ENCODE measurements around the gene NEMP1. TPM values are rescaled to one million over a fixed set of nuclear protein-coding genes. Genes with fewer than 3 reads are reported as not detected.

NEMP1 gene
- total RNA-seq, 2 donors from 2014 or later = 8.8 to 12.4 TPM

DNA sequence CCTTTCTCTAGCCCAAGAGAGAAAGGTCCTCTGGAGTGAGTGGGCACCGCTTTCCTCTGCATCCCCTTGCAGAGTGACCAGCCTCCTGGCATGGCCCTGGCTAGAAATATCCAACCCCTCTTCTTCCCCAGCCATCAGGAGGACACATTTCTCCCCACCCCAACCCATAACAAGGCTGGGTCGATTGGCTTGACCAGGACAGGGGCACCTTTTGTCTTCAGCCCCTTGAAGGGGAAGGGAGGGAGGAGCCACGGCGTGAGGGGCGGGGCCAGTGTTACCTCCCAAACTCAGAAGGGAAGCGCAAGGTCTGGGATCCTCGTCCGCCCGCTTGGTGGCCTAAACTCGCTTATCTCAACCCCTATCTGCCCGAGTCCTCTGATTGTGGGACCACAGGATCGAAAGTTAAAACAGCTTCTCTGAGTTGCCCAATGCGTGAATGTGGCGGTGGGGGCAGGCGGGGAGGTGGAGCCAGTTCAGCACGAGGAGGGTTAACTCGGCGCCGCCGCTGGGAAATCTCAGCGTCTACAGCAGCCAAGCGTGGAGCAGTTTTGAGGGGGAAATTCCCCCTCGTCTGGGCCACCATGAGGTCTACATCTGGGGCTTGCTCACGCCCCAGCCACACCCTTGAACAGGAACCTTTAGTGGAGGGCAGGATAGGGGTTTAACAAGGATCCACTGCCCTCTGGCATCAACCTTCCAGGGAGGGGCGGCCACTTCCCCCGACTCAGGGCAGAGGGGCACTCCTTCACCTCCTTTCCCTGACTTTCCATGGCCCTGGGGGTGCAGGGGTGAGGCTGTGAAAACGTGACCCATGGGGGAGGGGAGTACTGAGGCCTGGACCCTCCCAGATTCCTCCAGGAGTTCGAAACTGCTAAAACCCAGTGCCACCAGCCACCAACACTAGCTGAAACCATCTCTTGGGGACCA, 31.8 kb upstream of the NEMP1 start:
- intact Hi-C loops (cut with DNase I) = loop anchor here (5.0 to 10.0 kb wide), 2 partner anchors 43 to 46 kb away; no protein-coding TSS in a partner anchor
- no peak for DNase-seq (ENCODE audit: low spot score)

DNA sequence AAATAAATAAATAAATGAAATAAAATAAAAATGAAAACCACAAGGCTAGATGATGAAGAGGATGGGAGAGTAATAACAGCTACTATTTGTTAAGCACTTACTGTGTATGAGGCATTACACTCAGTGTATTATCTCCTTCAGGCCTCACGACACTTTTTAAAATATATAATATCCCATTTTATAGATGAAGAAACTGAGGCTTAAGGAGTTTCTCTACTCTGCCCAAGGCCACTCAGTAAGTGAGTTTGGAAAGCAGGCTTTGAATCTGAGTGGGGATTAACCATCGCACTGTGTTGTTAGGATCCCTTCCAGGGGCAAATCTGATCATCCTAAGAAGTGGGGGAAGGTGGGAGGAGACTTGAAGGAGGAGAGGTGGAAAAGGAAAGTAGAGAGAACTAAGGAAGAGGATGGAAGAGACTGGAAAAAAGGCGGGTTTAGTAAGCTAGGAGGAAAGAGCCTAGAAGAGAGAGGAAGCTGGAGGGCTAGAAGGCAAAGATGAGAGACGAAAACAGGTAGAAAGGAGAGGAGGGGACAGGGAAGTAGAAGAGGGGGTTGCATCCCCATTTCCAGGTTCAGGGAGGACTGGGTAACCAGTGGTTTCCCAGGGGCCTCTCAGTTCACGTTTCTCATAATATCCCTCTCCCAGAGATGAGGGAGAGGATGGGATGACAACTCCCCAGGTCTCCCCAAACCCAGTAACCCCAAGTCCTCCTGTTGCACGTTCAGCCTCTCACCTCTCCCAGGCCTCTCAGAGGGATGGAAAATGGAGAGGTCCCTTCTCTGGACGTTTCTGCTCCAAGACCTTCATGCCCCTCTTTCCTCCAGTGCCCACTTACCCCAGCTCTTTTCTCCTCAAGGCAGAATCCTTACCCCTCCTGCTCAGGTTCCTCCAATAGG, 30.9 kb upstream of the NEMP1 start:
- intact Hi-C loops (cut with DNase I) = loop anchor here (5.0 to 10.0 kb wide), 2 partner anchors 42 to 45 kb away; no protein-coding TSS in a partner anchor
- DNase-seq (ENCODE audit: low spot score) = peak; percentile 0

DNA sequence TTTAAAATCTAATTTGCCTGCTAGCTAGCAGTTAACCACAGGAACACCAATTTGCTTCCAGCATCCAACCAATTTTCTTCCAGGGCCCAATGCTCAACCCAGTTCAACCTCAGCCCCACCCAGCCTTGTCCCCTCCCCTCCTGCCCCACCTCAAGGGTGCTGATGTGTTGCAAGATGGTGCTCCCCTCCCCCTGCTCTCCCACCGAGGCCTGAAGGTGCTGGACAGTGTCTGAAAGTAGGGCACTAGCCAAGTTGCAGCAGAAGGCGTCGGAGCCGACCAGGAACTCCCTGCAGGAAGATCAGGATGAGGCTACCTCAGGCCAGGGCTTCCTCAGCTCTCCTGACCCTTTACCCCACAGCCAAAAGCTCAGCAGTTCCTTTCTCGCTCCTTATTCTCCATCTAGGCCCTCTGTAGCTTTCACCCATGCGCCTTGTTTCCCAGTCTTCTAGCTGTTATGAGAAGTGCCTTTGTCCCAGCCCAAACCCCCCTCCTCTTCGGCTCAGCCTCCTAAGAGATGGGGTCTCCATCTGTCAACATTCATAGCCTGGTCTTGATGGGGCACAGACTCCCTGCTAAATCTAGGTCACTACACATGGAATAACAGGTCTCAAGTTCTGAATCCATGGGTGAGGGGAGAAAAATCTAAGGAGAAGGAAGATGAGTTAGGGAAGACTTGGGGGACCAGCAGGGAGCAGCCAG, 29.0 kb upstream of the NEMP1 start:
- intact Hi-C loops (cut with DNase I) = no loop called here

DNA sequence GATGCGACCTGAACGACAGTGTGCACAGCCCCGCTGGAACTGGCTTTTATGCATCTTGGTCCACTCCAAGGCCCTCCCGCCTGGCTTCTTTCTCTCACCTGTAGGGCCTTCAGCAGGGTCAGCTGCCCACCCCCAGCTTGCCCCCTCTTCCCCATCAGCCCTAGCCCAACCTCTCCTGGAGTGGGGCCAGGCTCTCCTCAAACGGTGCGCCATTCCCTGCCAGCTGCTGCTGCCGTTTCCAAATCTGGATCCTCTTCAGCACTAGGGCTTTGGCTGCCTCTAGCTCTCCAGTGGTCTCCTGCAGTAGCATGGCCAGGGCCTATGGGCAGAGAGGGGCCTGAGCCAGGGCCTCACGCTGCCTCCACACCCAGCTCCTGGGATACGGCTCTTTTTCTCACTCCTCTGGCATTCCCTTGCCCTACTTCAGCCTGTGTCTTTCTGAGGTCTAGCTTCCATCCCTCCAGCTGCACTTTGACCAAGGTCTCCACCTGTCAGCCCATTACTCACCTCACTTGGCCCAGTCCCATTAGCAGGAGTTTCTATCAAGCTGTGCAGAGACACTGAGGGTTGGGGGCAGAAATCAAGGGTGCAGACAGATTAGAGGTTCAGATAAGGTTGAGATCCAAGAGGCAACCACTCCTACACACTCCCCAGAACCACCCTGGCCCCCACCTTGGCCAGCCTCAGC, 27.6 kb upstream of the NEMP1 start:
- peak; percentile 66 for DNase-seq (ENCODE audit: low spot score)
- intact Hi-C loops (cut with DNase I) = no loop called here

More for the DNA sequence above, 29.0 kb upstream of the NEMP1 start:
- peak; percentile 58 for DNase-seq (ENCODE audit: low spot score)

DNA sequence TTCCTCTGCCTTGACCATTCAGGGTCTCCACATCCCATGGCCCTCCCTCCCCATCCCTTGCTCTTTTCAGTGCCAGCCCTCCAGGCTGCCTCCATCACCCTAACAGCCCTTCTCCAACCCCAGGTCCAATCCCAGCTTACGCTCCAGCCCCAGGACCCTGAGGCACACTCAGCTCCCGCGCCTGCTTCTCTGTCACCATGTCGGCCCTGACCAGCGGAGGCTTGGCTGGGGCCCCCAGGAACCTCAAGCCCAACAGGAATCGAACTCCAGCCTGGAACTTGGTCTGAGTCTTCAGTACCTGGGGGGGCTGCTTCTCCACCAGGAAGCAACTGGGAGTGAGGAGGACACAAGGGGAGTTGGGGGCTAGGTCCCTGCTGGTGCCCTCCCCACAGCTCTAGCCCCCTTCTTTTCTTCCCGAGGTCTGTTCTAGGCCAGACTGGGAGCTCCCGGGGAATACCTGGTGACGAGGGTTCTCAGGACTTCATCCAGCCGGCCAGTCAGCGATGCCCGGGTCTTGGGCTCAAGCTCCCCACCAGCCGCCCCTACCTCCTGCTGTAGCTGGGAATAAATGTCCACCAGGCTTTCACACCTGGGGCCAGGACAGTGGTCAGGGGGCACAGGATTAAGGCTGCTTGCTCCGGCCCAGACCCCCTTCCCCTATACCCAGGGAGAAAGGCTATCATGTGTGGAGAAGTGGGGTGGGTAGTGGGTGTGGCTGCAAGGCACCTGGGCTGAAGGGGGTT, 26.6 kb upstream of the NEMP1 start:
- intact Hi-C loops (cut with DNase I) = no loop called here
- peak; percentile 64 for DNase-seq (ENCODE audit: low spot score)

DNA sequence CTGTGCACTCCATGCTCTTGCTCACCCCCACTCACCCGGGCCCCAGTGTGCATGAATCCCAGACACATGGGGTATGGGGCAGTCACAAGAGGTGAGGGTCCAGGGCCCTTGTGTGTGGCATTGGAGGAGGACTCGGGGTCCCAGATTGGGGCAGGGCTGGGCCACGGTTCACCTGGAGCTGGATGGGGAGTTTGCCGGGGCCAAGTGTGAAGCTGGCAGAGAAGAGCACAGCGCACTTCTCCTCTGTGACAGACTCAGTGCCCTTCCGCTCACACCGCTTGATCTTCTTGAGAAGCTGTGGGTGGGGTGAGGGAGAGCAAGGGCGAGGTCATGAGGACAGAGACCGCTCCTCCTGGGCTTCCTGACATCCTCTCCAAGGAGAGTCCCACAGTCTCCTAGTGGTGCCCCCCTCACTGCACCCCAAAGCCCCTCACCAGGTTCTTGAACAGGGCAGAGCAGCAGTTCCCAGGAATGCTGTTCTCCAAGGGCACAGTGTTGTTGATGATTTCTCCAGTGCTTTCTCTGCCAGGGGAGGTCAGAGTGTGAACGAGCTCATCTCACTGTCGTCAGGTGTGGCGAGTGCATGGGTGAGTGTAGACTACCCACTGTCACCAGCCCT, 25.8 kb upstream of the NEMP1 start:
- intact Hi-C loops (cut with DNase I) = no loop called here
- peak; percentile 70 for DNase-seq (ENCODE audit: low spot score)

DNA sequence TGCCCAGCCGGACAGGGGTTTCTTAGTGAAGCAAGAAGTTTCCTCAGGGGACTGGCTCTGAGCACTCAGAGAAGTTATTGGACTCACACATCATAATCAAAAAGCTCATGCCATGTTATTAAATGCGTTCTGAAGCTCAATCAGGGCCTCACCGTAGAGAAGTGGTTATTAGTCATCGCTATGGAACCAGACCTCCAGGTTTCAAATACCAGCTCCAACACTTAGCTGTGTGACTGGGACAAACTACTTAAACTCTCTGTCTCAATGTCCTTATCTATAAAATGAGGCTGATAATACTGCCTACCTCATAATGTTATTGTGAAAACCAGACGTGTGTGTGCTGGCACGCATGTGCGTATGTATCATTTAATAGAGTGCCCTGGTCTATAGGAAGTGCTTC, 25.3 kb upstream of the NEMP1 start:
- intact Hi-C loops (cut with DNase I) = no loop called here
- no peak for DNase-seq (ENCODE audit: low spot score)

DNA sequence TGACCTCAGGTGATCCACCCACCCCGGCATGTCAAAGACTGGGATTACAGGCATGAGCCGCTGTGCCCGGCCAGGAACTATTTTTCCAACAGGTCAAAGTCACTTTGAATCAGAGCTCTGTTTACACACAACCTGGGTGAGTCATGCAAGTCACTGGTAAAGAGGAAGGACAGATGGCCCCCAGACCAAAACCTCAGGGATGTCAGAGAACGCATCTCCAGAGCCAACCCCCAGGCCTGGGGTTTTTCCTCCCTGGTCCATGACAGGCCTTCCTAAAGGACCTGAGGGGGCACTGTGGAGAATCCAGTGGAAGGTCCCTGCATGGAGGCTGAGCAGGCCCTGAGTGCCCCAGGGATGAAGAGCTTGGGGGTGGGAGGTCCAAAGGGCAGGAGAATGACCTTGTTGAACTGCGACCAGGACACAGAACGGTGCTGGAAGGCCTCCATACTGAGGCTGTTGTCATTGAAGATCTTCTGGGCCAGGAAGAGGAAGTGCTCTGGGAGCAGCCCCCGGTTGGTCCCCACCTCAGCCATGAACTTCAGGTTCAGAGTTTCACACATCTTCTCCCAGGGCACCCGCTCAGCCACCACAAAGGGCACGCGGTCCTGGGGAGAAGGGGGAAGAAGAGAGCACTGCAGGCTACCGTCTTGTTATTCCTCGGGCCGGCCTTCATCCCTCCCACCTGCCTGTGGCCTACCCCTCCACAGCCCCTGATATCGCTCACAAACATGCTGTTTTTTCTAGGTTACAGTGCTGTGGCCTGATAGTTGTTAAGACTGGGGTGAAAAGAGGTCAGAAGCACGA, 23.5 kb upstream of the NEMP1 start:
- intact Hi-C loops (cut with DNase I) = no loop called here
- peak; percentile 76 for DNase-seq (ENCODE audit: low spot score)

DNA sequence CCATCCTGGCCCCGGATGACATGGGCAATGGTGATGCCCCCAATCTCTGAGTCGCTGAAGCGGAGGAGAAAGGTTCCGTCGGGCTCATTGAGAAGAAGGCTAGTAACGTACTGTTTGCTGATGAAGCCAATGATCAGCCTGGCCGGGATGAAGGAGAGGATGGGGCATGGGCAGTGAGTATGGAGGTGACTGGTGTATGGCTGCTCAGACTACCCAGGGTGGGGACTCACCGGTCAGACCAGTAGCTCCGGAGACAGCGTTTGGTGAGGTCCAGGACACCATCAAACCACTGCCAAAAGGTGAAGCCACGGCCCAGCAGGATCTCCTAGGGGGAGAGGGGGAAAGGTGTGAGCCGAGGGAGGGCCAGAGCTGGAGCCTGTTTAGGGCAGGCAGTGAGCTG, 21.2 kb upstream of the NEMP1 start:
- intact Hi-C loops (cut with DNase I) = no loop called here
- DNase-seq (ENCODE audit: low spot score) = peak; percentile 23

DNA sequence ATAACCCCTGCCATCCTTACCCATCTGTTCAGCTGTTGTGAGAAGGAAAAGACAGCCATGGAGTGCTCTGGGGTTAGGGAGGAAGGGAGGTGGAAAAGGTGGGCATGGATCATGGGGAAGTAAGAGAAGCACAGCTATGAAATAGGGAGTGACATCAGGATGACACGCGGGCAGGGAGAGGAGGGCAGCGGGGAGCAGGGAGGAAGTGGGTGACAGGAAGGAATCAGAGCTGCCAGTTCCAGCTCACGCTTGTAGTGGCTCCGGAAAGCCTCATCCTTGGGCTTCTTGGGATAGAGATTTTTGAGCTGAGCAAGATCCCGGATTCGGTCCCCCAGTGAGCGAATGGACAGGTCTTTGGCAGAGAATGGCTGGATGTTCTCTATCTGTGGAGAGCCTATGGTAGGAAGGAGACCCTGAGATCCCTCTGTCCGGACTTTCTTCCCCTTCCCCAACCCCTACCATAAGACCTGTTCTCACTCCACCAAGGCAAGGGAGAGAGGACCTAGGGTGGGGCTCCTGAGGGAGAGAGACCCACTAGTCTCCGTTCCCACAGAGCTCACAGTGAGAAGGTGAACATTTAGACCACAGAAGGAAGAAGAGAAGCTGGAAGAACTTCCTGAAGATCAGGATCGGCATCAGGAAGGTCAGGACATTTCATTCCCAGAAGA, 20.6 kb upstream of the NEMP1 start:
- DNase-seq (ENCODE audit: low spot score) = peak; percentile 29
- intact Hi-C loops (cut with DNase I) = no loop called here

DNA sequence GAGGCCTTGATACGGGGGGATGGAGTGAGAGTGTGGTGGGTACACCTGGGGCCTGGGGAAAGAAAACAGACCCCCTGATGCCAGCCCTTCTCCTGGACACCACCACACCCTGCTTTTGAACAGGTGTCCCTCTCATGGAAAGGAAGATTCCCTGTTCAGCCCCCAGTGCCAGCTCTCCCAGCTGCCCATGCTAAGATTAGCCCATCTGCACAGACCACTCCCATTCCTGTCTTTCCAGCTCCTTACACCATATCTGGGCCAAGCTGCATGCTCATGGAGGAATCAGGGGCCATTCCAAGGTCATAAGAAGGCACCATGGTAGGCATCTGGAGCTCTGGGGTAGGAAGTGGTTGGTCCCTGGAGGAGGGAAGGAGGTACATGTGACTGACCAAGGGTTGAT, 20.0 kb upstream of the NEMP1 start:
- DNase-seq (ENCODE audit: low spot score) = peak; percentile 48
- intact Hi-C loops (cut with DNase I) = no loop called here

DNA sequence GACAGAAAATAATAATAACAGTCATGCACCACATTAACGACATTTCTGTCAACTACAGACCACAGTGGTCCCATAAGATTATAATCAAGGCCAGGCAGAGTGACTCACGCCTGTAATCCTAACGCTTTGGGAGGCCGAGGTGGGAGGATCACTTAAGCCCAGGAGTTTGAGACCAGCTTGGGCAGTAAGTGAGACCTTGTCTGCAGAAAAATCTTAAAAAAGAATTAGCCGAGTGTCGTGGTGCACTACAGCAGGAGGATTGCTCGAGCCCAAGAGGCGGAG, 18.9 kb upstream of the NEMP1 start:
- intact Hi-C loops (cut with DNase I) = no loop called here
- peak; percentile 35 for DNase-seq (ENCODE audit: low spot score)

DNA sequence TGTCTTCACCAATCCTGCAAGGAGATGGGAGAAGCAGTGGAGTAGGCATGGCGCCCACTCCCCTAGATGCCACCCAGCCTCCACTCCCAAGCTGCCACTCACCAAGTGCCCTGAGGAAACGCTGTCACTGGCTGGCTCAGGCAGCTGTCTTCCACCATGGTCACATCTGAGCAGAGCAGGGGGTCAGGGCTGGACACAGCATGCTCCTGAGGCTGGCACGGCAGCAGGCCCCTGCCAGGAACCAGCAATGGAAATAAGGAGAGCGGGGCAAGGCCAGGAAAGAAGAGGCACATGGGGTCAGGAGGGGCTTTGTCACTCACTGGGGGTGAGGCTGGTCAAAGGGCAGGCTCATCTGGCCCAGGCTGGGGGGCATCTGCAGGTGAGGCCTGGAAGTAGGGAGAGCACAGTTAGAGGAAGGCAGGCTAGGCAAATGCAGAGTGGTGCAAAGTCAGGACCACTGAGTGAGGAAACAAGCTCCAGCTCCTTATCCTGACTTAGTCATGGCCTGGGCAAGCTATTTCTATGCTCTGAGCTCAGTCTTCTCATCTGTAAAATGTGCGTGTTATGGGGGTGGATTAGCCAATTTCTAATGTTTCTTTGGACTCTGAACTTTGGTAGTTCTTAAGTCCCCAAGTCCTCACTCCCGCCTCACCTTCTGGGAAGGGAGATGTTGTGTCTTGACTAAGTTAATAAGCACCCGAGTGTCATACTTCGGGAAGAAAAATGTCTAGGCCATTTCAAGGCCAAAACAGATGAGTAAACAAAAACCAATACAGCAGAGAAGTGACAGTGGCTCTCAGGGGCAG, 18.4 kb upstream of the NEMP1 start:
- DNase-seq (ENCODE audit: low spot score) = peak; percentile 62
- intact Hi-C loops (cut with DNase I) = no loop called here

DNA sequence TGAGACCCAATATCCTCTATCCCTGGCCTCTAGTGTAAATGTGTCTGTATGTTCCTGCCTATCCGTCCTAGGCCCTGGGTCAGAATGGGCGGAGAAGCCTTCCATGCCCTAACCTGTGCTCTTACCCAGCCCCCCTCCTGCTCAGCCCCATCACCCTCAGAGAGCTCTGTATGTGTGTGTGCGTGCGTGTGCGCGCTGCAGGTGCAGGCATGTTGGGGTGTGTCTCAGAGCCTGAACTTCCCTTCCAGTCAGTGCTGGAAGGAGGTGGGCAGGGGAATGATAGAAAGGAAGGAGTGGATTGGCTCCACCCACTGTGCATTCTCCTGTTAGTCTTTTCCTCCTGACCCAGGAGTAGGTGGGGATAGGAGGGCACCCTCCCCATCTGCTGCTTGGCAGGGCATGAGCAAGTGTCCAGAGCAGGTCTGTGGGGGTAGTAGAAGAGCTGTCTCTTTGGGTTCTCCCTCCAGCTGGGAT, 17.5 kb upstream of the NEMP1 start:
- intact Hi-C loops (cut with DNase I) = no loop called here
- peak; percentile 66 for DNase-seq (ENCODE audit: low spot score)

DNA sequence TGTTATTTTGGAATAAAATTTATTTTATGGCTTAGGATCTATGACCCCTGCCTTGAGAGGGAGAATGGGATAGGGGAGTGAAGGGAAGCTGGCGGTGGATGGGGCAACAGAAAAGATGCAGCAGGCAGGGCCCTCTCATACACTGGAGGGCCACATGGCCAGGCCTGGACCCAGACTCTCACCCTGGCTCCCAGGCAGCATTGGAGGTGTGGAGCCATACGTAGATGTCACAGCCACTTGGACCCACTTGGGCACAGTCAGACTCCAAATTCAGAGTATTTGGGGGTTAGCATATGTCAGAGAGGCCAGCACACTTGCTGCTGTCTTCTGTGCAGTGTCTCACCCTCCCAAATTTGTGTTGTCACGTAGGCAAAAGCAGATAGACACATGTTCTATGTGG, 16.8 kb upstream of the NEMP1 start:
- intact Hi-C loops (cut with DNase I) = no loop called here
- DNase-seq (ENCODE audit: low spot score) = peak; percentile 11
